DOHH2 (cell line): ENCODE data around the gene BUD23.

Experiments
- H3F3A ChIP-seq: fragments of 200-600 bp; sonication (generic), shearing (Covaris generic); 2 replicates; pipeline ENCODE4 v1.6.0; 2016; ENCODE audit warnings: antibody characterized with exemption, mild to moderate bottlenecking; ENCODE audit not compliant: control insufficient read depth, insufficient read depth
- H3K27ac ChIP-seq: fragments of 200-600 bp; sonication (generic); 2 replicates; pipeline ENCODE4 v1.5.1; 2014; ENCODE audit warnings: low read depth, mild to moderate bottlenecking, low read length, moderate library complexity
- H3K27me3 ChIP-seq: fragments of 200-600 bp; sonication (generic); 2 replicates; pipeline ENCODE4 v1.6.1; 2014; ENCODE audit warnings: mild to moderate bottlenecking, low read length, mixed read lengths; ENCODE audit not compliant: control insufficient read depth
- H3K36me3 ChIP-seq: fragments of 200-600 bp; sonication (generic); 2 replicates; pipeline ENCODE4 v1.6.1; 2014; ENCODE audit warnings: mild to moderate bottlenecking, low read length, moderate library complexity, mixed read lengths; ENCODE audit not compliant: control insufficient read depth
- H3K4me1 ChIP-seq: fragments of 200-600 bp; sonication (generic); 2 replicates; pipeline ENCODE4 v1.6.1; 2014; ENCODE audit warnings: mild to moderate bottlenecking, low read length, mixed read lengths; ENCODE audit not compliant: control insufficient read depth
- H3K4me2 ChIP-seq: fragments of 200-600 bp; sonication (generic); 2 replicates; pipeline ENCODE4 v1.6.0; 2014; ENCODE audit warnings: mild to moderate bottlenecking, low read length, moderate library complexity
- H3K4me3 ChIP-seq: fragments of 200-600 bp; sonication (generic); 2 replicates; pipeline ENCODE4 v1.5.1; 2014; ENCODE audit warnings: mild to moderate bottlenecking, low read length, mixed read lengths
- H3K79me2 ChIP-seq: fragments of 200-600 bp; sonication (generic); 2 replicates; pipeline ENCODE4 v1.6.1; 2014; ENCODE audit warnings: mild to moderate bottlenecking, low read length, mixed read lengths; ENCODE audit not compliant: control insufficient read depth
- H3K9me2 ChIP-seq: fragments of 200-600 bp; sonication (generic); replicated peaks from 2 replicates; pipeline ENCODE4 v1.6.1; 2014; ENCODE audit warnings: mild to moderate bottlenecking, low read length, mixed read lengths; ENCODE audit not compliant: control insufficient read depth
- H3K9me3 ChIP-seq: fragments of 200-600 bp; sonication (generic); 2 replicates; pipeline ENCODE4 v1.6.1; 2014; ENCODE audit warnings: antibody characterized with exemption, low read length, mixed read lengths; ENCODE audit not compliant: control insufficient read depth, insufficient read depth
- H4K20me1 ChIP-seq: fragments of 200-600 bp; sonication (generic); 2 replicates; pipeline ENCODE4 v1.6.0; 2014; ENCODE audit warnings: low read depth, mild to moderate bottlenecking, antibody characterized with exemption, low read length, moderate library complexity; ENCODE audit not compliant: control insufficient read depth, insufficient read depth
- EZH2phosphoT487 ChIP-seq: fragments of 200-600 bp; sonication (generic); IDR thresholded peaks from 2 replicates; pipeline ENCODE4 v1.6.1; 2017; ENCODE audit warnings: borderline replicate concordance, mild to moderate bottlenecking, antibody characterized with exemption, low read length, moderate library complexity, mixed read lengths
- TF ChIP-seq, protein P1 (sequence below): fragments of 200-600 bp; sonication (generic); IDR thresholded peaks from one replicate; pipeline ENCODE4 v1.5.1; 2014; ENCODE audit warnings: antibody characterized with exemption, mild to moderate bottlenecking, low read depth, low read length; ENCODE audit not compliant: poor library complexity, severe bottlenecking

BUD23 gene

DNA sequence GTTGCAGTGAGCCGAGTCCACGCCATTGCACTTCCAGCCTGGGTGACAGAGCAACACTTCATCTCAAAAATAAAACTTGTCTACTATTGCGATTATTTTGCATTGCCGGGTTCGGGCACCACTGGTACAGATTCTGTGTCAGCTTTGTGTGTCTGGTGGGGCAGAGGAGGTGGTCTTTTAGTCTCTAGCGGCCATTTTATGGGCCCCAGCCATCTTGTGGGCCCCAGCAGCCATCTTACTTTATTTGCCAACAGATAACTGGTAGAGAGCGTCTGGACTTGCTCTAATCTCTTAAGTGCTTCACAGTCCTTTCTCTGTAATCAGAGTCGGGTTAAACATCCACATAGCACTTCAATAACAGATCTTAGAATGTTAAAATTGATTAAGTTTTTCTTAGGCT, 4.9 kb downstream of the BUD23 start:
- Histone ChIP-seq H3K4me1 (peaks cover 8% of the 10 kb centered on the region; the same call in 1 of the 2 replicates), H3K9me3 (no peaks in the 10 kb centered on the region), H4K20me1 (peaks cover 3% of the 10 kb centered on the region; the same call in 1 of the 2 replicates), H3K4me3 (no peak overlapping the region), H3K36me3 (peaks cover 74% of the 10 kb centered on the region), H3K9me2 (no peaks in the 10 kb centered on the region), H3K27ac (no peak overlapping the region), H3K79me2 (peaks cover 58% of the 10 kb centered on the region), H3K27me3 (no peaks in the 10 kb centered on the region), H3K4me2 (no peak overlapping the region), H3F3A (no peaks in the 10 kb centered on the region)
- TF ChIP-seq EZH2phosphoT487: no peak
- TF ChIP-seq, protein P1, sequence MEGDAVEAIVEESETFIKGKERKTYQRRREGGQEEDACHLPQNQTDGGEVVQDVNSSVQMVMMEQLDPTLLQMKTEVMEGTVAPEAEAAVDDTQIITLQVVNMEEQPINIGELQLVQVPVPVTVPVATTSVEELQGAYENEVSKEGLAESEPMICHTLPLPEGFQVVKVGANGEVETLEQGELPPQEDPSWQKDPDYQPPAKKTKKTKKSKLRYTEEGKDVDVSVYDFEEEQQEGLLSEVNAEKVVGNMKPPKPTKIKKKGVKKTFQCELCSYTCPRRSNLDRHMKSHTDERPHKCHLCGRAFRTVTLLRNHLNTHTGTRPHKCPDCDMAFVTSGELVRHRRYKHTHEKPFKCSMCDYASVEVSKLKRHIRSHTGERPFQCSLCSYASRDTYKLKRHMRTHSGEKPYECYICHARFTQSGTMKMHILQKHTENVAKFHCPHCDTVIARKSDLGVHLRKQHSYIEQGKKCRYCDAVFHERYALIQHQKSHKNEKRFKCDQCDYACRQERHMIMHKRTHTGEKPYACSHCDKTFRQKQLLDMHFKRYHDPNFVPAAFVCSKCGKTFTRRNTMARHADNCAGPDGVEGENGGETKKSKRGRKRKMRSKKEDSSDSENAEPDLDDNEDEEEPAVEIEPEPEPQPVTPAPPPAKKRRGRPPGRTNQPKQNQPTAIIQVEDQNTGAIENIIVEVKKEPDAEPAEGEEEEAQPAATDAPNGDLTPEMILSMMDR: no peak

DNA sequence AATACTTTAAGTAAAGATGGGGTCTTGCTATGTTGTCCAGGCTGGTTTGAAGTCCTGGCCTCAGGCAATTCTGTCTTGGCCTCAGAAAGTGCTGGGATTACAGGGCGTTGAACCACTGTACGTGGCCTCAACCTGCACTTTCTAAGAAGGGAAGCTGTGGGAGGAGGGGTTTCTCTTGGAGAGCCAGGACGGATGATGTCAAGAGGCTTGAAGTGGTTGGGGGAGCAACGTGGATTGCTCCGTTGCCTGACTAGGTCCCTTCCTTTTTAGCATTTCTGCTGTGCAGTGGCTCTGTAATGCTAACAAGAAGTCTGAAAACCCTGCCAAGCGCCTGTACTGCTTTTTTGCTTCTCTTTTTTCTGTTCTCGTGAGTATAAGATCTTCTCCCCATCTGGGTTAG, 7.2 kb downstream of the BUD23 start:
- H4K20me1 ChIP-seq: peaks cover 3% of the 10 kb centered on the region; the same call in 1 of the 2 replicates
- TF ChIP-seq, protein P1: no peak
- TF ChIP-seq EZH2phosphoT487: no peak
- H3F3A ChIP-seq: no peaks in the 10 kb centered on the region
- H3K9me2 ChIP-seq: no peaks in the 10 kb centered on the region
- H3K27me3 ChIP-seq: no peaks in the 10 kb centered on the region
- peaks cover 35% of the 10 kb centered on the region for H3K79me2 ChIP-seq
- no peak overlapping the region for H3K27ac ChIP-seq
- H3K36me3 ChIP-seq: peaks cover 82% of the 10 kb centered on the region
- no peak overlapping the region for H3K4me2 ChIP-seq
- no peaks in the 10 kb centered on the region for H3K4me1 ChIP-seq
- no peaks in the 10 kb centered on the region for H3K9me3 ChIP-seq
- no peak overlapping the region for H3K4me3 ChIP-seq

DNA sequence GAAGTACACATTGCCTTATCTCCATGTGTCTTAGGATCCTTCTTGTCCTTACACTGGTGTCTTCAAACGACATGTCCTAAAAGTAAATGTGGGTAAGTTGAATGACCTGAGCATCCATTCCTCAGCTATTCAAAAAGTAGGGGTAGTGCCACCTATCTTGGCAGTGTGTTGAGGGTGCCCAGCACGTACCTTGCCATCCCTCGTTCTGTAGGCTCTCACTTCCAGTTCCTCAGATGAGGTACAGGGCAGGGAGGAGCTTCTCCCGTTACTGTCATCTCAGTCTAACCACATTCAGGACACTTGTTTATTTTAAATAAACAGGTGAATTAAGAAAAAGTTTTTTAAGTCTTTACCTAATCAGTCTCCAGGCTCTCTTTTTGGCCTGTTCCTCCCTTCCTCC, 13.0 kb downstream of the BUD23 start:
- Histone ChIP-seq H3K4me1 (no peaks in the 10 kb centered on the region), H3F3A (no peaks in the 10 kb centered on the region), H3K27ac (no peak overlapping the region), H3K9me2 (no peaks in the 10 kb centered on the region), H3K27me3 (no peaks in the 10 kb centered on the region), H3K4me3 (no peak overlapping the region), H3K36me3 (peaks cover 79% of the 10 kb centered on the region), H4K20me1 (no peaks in the 10 kb centered on the region), H3K79me2 (no peaks in the 10 kb centered on the region), H3K9me3 (no peaks in the 10 kb centered on the region), H3K4me2 (no peak overlapping the region)
- TF ChIP-seq, protein P1: no peak
- TF ChIP-seq EZH2phosphoT487: no peak
